NCI-H2029 treated with DMSO at 0.1 percent for 48 hours (cell line): ENCODE data around the gene B4GALT4.
A peak's percentile ranks its signal among the peaks of the same experiment; 100 is the strongest.

Experiments used
- DNase-seq: peaks from one replicate; lab custom pipeline; 2025; lab: John Stamatoyannopoulos, UW

The B4GALT4 gene

DNA sequence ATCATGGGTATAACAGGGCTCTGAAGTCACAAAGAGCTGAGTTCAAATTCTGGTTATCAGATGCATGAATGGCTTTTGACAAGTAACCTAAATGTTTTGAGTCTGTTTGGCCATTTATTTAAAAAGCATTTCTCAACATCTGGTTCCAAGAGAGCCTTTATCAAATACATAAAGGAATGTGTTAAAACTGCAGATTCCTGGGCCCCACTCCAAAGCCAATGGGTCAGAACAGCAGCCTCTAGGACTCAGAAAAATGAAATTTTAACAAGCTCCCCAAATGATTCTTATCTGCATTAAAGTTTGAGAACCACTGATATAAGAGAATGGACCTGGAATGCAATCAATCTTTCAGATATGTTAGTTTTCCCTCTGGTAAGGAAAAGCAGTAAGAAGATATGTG, 3.4 kb downstream of the B4GALT4 start:
- no peak for DNase-seq

- no peak for DNase-seq
Observed at GRCh38 chr3:119236756-119237155, 3.9 kb downstream of the B4GALT4 start.

GRCh38 chr3:119235151-119235550, 5.5 kb downstream of the B4GALT4 start:
- no peak for DNase-seq

DNA sequence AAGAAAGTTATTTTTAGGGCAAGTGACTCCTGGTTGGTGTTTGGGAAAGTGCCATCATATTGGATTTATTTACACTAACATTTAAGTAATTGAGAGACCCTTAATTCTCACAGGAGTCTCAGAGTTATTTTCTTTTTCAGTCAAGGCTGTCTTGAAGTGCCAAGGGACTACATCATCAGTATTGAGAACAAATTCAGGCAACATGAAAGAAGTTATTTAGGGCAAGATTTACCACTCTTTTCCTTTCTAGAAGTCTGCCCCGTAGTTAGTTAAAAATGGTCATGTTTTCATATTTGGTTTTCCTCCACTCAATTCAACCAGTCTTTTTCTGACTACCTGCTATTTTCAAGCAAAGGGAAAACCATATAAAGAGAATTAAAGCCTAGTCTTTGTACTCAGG, 6.1 kb downstream of the B4GALT4 start:
- no peak for DNase-seq

GRCh38 chr3:119230745-119231144, 9.9 kb downstream of the B4GALT4 start:
- DNase-seq = no peak

- DNase-seq = no peak
Observed at GRCh38 chr3:119230071-119230470, 10.6 kb downstream of the B4GALT4 start.

GRCh38 chr3:119229190-119229589, 11.5 kb downstream of the B4GALT4 start:
- DNase-seq = no peak

DNA sequence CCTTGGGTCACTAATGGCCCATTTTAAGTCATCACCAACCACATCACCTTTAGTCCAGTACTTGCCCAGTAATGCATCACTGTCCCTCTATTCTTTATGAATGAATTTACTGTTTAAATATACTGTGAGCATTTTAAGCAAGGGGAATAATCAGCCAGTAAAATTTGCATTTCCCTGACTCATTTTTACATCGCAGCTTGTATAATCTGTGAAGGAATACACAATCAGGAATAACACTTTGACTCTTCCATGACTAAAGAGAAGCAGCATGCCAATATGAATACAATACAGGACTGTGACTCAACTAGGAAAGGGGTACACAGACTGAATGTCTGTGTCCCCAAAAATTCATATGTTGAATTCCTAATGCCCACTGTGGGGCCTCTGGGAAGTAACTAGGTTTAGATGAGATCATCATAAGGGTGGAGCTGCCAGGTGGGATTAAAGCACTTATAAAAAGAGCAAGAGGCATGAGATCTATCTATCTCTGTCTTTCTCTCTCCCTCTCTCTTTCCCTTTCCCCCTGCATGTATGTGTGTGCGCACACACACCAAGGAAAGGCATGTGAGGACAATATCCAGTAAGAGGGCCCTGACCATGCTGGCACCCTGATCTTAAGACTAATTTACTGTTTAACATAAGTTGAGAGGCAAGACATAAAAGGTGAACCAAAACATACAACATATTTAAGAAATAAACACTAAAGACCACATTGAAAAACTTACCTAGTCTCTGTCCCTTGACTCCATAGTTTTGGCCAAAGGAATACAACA, 12.1 kb downstream of the B4GALT4 start:
- DNase-seq = no peak

DNA sequence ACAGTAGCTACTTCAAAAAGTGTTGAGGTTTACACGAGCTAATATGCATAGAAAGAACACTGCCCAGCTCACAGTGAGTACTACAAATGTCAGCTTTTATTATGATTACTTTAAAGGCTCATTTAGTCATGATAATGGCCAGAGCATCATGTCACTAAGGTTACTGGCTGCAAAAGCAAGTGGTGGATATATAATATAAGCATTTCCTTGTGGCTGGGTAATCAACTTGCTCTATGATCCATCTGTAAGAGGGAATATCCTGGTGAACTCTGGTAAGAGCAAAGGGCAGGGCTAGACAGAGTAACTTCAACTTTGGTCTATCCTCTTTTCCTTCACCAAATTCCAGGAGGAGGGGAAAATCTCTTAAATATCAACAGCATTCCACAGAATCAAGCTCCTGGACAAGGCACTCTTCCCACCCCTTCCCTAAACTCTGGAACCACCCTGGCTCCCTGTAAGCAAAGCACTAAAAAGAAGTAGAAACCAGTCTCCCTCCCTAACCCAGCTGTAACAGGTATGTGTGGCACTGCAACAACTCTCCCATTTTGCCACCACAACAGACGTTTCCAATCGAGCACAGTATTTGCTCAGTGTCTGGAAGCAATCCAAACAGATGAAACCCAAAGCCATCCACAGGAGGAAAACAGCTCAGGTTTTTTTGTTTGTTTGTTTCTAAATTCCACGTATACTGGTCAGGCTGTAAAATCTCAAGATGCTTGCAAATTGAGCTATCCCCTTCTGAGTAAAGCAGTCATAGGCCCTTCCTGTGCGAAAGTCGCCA, 13.4 kb downstream of the B4GALT4 start:
- DNase-seq = peak; percentile 70

GRCh38 chr3:119225121-119225520, 15.6 kb downstream of the B4GALT4 start:
- DNase-seq = no peak

GRCh38 chr3:119223511-119223910, 17.2 kb downstream of the B4GALT4 start:
- no peak for DNase-seq

DNA sequence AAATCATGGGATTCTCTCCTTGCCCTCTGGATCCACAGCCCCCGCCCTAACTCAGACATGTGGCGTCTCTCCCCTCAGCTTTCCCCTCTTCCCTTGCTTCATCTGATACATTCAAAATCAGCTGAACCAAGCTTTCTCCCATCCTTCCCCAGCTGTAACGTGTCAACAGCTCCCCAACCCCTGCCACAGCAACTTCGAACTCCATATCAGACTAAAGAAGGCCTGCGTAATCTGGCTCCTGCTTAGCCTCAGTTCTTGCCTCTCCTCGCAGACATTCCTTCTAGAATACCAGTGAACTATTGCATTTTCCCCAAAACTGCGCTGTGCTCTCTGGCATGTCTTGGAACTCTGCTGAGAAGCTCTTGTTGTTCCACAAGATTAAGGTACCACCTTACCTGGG, 18.3 kb downstream of the B4GALT4 start:
- DNase-seq = no peak

GRCh38 chr3:119221779-119222320, 18.8 kb downstream of the B4GALT4 start:
- DNase-seq = no peak

DNA sequence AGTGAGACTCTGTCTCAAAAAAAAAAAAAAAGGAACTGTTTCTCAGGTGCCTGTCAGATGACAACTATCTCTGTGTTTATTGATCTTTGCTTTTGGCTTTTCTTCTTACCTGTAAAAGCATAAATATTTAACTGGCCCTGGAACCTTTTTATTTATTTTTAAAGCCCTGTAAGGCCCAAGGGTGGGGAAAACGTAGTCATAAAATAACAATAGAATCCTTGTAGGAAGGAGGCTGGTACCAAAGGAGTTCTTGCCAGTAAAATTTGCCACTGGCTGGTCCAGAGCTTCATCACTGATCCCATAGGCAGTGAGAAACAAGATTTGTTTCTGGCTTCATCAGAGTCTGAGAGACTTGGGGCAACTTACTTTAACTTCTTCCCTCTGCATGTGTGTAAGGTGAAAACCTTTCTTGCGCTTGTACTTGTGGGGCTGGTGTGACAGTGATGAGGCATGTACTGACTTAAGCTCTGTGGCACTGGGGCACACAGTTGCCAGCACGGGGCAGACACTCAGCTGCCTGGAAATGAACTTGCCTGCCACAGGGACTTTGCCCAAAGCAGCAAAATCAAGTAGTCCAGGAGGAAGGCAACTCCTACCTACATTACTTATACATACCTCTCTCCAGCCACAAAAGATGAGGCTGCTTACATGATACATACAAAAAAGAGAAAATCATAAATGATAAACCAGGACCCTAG, 19.6 kb downstream of the B4GALT4 start:
- DNase-seq = no peak

DNA sequence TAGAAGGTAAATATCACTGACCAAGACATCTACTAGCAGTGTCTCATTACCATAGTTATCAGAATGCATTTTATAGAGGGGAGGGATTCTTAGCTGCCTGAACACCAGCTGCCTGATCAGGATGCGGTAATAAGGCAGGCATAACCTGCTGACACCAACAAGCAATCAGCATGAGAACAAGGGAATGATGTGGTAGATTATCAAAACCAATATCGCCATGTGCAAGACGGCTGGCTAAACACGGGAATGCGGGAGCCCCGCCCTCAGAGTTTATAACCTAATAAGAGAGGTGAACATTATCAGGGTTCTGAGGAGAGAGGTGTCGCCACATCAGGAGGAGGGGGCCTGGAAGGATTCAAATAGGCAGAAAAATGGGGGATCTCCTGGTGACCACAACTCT, 20.5 kb downstream of the B4GALT4 start:
- DNase-seq = no peak

GRCh38 chr3:119219069-119219468, 21.6 kb downstream of the B4GALT4 start:
- DNase-seq = no peak

GRCh38 chr3:119211803-119212202, 28.9 kb downstream of the B4GALT4 start:
- DNase-seq = no peak

DNA sequence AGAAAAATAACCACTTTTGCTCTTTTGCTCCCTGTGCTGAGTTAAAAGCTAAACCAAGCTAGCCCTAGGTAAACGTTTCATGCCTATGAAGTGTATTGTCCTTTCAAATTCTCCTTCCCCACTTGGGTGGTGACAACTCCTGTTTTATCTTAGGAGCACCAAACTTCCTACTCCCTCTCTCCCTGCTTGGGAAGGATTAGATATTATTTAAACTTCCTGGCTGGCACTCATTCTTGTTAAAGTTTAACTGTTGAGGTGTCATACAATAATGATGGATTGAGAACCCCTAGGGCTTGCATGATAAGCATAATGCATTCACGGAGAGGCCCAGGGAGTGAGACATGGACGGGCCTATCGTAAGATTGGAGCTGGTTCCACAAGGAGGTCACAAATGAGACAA, 29.5 kb downstream of the B4GALT4 start:
- no peak for DNase-seq

DNA sequence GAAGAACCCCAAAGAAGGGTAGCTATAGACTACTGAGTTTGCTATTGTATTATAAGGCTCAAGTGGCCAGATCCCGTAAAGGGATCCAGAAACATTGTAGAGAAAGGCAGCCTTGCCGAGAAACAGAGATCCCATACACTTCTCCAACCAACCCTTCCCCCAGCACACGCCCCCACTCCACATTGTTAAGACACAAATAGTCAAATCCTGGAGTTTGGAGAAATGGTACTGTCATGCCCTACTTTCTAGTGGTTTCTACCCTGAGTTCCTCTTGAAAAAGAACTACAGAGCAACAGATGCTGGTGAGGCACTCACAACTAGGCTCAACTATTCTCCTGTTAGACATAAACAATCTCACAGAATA, 33.2 kb downstream of the B4GALT4 start:
- DNase-seq = no peak

DNA sequence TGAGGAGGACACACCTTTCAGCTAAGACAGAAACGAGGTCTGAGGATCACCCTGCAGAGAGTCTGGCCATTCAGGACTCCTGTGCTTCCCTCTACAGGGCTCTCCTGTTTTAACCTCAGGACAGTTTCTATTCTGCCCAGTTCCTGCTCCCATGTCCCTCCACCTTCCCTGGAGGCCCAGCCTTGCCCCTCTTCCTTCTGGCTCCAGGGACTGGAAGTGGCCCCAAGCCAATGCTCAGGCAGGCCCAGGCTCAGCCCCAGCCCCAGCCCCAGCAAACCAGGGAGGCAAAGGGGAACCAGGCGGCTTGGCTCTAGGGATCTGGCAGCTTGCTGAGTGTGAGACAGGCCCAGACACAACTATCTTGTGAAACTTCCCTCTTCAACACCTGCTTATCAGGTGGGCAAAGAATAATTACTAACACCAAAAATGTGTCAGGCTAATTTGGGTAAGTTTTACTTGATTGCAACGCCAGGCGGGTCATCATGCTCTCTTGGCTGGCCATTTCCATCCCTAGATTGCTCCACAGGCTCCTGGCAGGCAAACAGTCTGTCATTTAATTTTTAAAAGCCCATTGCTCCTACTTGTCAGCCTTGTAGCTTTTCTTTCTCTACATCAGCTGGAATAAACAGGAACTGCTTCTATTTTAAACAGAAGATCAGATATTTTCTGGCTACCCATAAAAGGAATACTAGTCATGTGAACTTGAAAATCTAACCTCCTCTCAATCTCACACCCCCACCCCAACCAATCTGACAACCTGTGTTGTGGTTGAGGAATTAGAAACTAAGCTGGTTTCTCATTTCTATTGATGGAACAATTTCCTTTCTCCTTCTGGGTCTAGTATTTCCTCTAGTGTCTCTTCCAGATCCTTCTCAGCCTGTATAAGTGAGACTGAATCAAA, 33.8 kb downstream of the B4GALT4 start:
- no peak for DNase-seq

GRCh38 chr3:119205685-119206084, 35.0 kb downstream of the B4GALT4 start:
- DNase-seq = no peak

GRCh38 chr3:119205209-119205608, 35.5 kb downstream of the B4GALT4 start:
- no peak for DNase-seq
